COLO668 (cell line): ENCODE results near the gene GAREM2.

Source experiments
- DNase-seq: peaks from one replicate; lab custom pipeline; 2025; ENCODE audit not compliant: unreplicated experiment; lab: John Stamatoyannopoulos, UW

GAREM2 gene

DNA sequence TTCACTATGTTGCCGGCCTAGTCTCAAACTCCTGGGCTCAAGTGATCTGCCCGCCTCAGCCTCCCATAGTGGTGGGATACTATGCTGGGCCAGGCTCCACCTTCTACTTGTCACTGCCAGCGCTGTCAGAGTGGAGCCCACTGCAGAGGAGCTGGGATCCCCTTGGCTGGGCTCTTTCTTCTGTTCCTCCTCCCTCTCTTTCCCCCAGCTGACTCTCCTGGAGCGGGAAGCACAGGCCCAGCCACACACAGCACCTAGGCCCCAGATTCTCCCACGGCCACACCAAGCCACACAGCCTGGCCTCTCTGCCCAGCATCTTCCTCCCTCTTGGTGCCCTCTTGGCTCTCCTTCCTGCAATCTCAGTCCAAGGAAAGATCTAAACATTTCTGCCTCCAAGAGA, 3.7 kb upstream of the GAREM2 start:
- DNase-seq = no peak

DNA sequence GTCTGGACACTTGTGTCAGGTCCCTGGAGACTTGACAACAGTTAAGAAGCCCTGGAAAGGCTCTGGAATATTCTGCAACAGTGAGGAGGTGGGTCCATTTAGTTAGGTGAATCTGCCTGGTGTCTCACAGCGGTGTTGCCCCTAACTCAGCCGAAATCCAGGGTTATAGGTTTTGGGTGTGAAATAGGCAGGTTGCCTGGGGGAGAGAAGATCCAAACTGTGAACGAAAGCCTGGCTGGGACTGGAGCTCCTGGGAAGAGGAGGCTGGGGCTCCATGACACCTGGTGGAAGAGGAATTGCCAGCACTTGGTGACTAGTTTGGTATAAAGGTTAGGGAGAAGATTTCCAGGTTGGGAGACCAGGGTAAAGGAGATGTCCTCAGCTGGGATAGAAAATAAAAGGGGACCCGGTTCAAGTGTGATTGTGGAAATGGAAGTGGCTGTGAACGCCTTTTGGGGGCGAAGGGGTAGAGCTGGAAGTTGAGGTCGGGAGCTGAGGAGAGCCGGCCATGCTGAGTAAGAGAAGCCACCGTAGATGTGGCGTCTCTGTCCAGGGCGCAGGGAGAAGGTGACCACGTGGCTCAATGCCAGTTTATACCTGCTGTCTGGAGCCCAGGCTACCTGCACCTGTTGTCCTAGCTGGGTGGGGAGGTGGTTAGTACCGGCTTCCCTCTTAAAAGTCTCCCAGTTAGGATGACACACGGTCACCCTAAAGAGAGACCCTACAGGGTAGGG, 3.0 kb upstream of the GAREM2 start:
- DNase-seq = no peak

DNA sequence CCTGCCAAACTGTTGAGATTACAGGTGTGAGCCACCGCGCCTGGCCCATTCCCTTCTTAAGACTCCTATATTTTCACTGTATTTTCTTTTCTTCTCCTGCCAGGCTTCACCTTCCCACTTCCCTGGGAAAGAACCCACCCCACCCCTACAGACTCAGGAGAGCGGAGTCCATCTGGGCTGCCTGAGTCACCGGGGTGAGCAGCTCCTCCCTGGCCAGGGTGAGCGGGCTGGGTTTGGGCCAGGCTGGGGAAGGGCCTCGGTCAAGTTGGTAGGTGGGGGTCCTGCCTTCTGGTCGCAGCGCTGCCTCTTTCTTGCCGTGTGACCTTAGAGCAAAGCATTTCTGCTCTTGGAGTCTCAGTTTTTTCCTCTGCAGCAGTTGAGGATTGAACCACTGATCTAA, 2.1 kb upstream of the GAREM2 start:
- no peak for DNase-seq

DNA sequence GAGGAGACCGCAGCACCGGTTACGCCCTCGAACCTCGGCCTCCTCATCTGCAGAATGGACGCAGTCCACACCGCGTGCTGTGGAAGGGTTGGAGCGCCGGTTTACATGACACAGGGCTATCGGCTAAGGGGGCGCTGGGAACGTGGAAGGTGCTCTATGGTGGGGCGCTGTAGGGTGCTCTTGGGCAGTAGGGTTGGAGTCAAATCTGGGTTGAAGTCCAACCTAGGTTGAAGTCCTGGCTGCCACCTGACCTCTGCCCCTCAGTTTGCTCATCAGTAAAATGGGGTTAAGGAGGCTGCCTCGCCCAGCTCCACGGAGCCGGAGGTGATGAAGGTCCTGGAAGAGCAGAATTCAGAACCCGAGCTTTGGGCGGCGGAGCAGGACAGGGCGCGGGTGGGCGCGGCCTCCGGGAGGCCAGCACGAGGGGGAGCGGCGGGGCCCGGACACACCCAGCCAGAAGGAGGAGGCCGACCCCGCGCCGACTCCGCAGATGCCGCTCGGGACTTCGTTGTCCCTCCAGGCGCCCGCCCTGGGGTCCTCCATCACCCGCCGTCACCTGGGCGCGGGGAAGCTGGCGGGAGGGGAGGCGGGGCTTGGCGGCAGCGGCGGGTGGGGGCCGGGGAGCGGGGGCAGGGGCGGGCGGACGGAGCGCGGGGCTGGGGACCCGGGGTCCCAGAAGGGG, 558 bp upstream of the GAREM2 start:
- no peak for DNase-seq

DNA sequence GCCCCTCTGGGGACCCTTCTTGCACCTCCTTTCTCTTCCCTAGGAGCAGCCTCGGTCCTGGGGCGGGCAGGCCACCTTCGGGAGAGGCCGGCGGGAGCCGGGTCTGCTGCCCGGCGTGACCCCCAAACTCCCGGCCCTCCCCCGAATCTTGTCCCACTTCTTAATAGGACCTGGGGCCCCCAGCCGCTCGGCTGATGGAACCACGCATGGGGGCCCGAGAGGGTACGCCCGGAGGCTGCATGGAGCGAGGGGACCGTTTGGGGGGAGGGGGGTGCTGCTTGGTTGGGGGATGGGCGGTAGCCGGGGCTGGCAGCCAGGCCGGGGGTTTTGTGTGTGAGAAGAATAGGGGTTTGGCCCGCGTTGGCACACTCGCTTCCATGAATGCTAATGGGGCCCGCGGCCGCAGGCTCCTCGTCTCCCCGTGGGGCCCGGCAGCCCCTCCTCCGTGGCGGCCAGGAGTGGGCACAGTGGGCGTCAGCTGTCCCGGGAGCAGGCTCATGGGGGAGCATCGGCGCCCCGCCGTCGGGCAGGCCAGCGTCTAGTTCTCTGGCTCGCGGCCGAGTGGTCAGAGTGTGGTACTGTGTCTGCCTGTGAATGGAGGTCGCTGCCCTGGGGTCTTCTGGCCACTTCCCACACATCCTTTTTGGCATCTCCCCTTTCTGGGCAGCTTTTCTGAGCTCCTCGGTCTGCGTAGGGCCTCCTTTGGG, 1.0 kb downstream of the GAREM2 start:
- DNase-seq = no peak

DNA sequence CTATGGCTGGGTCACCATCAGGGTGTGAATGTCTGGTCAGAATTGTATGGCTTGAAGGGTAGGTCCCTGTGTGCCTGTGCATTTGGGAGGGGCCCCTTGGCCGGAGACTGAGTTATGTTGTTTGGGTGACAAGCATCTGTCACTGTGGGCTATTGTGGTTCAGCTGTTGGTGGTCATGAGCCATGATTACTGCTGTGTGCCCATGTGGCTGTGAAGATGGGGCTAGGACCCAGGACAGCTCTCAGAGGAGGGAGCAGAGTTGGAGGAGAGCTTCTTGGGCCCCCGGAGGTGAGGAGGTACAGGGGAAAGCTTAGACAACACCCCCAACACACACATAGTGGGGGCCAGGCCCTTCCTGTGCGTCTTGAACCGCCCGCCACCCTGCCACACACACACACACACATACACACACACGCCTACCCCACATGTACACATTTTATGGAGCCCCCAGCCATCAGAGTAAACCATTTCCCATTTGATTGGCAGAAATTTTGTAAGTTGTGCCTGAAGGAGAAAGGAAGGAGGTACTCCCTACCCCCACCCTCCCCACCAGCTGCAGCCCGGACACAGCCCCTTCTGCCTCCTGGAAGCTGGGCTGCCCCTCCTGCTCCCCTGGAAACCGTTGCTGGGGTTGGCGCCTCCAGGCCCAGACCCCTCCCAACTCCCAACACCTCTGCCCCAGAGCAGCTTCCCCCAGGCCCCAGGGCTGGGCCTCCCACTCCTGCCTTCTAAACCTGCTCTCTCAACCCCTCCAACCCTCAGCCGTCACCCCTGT, 2.0 kb downstream of the GAREM2 start:
- no peak for DNase-seq

DNA sequence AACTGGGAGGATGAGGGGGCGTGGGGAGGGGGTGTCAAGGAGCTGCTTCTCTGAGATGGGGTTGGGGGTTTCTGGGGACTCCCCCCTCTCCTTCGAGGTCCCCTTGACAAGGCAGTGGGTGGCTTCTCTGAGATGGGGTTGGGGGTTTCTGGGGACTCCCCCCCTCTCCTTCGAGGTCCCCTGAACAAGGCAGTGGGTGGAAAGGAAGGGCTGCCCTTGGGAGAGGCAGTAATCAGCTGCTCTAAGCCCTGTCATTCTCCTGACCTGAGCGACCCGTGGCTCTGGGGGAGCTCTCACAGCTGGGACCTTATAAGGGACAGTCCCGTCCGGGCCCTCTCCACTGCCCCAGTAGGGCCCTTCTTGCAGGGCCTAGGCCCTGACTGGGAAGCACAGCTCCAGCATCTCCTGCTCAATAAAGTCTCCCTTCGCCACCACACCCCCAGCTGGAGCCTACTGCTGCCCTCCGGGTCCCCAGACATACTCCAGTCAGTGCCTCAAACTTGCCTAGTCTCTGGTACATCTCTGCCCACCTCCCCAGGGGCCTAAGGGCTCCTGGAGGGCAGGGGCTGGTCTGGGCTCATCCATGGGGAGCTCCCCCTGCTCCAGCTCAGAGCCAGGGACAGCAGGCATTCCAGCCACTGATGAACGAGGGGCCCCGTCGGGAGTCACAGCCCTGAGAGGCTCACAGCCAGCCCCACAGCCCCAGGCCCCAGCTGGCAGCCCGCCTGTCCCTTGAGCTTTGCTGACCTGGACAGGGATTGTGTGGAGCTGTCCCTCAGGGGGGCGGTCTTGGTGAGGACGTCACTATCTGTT, 2.8 kb downstream of the GAREM2 start:
- no peak for DNase-seq

DNA sequence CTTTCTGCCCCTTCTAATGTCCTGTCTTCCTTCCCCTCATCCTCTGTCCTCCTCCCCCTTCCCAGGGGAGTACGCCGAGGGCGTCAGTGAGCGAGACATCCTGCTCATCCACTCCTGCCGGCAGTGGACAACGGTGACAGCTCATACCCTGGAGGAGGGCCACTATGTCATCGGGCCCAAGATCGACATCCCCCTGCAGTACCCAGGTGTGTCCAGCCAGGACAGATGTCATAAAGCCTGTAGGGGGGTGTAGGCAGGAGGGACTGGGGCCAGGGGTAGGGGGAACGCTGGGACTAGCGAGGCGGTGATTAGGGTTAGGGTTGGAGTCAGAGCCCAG, 3.4 kb downstream of the GAREM2 start:
- no peak for DNase-seq

DNA sequence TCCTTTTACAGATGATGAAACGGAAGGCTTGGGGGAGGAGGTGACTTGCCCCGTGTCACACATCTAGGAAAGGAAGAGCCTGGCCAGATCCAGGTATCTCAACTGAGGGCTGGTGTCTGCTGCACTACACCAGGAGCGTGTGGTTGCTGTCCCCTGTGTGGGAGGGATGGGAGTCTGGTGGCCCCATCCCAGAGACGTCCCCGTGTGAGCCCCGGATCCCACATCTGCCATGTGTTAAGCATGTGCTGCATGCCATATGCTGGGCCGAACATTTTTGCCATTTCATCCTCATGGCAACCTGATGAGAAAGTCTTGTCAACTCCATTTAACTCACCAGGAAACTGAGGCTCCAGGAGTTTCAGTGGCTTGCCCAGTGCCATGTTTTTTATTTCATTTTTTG, 4.2 kb downstream of the GAREM2 start:
- DNase-seq = no peak

DNA sequence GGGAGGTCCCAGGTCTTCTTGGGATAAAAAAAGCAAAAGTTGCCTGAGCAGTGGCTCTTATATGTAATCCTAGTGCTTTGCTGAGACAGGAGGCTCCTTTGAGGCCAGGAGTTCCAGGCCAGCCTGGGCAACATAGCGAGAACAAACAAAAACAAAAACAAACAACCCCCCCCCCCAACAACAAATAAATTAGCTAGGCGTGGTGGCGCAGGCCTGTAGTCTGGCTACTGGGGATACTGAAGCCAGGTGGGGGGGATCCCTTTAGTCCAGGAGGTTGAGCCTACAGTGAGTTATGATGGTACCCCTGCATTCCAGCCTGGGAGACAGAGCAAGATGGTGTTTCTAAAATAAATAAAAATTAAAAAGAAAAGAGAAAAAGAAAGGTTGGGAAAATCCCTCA, 5.4 kb downstream of the GAREM2 start:
- DNase-seq = no peak

DNA sequence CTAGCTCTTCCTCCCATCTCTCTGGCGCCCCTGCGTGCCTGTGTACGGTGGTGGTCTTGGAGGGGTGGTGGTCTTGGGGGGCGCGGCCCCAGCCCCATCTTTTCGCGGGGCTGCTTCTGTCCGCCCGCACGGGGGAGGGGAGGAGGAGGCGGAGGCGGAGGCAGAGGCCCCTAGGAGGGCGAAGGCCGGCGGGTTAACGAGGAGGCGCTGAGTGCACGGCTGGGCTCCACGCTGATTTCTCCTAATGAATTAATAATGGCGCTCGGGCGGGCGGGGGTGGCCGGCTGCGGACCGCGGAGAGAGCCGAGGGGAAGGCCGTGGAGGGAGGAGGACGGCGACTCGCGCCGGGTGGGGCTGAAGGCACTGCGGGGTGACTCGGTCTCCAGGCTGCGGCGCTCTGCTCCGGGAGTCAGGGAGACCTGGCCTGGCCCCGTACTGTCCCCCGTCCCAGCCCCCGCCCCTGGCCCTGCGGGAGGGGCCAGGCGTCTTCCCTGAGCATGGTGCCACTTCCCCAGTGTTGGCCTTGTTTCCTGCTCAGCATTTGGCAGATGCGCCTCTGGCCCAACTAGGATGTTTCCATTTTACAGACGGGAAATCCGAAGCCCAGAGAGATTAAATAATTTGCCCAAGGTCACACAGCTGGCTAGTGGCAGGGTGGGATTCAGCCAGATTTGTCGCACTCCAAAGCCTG, 6.0 kb downstream of the GAREM2 start:
- peak; percentile 45 for DNase-seq

DNA sequence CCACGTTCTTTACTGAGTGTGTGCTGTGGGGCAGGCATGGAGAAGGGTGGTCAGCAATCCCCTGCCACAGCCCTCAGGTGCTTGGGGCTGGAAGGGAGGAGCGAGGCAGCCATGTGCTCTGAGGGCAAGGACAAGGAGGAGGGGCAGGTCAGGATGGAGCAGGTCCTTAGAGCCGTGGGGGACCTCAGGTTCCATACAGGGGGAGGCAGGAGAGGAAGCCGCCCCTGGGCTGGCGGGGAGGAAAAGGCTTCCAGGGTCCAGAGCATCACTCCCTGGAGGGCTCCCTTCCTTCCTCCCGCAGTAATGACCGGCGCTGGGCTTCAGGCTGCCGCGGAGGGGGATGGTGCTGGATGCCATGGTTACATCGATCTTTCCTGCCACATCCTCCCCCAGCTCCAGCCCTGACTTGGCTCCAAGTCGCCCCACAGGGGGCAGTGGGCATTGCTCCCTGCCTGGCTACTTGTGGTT, 6.6 kb downstream of the GAREM2 start:
- DNase-seq = peak; percentile 15

DNA sequence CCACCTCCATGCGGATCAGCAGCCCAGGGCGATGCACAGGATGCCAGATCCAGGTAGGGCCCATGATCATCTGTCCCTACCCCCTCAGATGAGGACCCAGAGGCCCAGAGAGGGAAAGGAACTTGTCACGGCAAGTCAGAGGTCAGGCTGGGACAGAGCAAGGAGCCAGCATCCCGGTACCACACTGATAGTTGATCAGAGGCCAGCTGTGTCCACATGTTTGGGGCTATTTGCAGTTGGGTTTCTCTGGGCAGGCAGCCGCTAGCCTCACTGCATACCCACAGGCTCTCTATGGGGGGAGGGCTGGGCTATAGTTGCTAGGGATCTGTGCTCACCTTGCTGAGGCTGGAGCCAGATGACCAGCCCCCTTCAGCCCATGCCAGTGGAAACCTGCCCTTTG, 9.6 kb downstream of the GAREM2 start:
- no peak for DNase-seq

DNA sequence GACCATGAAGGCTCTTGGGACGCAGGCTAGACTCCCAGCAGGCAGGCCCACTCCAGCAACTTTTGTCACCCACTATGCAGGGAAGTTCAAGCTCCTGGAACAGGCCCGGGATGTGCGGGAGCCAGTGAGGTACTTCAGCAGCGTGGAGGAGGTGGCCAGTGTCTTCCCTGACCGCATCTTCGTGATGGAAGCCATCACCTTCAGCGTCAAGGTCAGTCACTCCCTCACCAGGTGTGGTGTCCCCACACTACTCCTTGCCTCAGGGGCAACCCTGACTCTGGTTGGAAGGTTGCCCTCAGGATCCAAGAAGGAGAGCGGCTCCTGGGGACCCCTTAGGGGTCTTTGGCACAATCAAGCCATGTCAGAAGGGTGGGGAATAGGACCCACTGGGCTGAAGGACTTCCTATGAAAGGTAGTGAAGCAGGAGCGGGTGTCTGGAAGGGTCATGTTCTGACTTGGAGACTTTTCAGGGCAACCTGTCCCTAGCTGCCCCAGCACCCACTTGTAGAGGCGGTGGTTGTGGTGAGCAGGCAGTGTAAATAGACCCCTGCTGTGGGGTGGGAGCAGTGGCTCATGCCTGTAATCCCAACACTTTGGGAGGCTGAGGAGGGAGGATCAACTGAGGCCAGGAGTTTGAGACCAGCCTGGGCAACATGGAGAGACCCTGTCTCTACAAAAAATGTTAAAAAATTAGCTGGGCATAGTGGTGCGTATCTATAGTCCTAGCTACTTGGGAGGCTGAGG, 10.2 kb downstream of the GAREM2 start:
- no peak for DNase-seq

DNA sequence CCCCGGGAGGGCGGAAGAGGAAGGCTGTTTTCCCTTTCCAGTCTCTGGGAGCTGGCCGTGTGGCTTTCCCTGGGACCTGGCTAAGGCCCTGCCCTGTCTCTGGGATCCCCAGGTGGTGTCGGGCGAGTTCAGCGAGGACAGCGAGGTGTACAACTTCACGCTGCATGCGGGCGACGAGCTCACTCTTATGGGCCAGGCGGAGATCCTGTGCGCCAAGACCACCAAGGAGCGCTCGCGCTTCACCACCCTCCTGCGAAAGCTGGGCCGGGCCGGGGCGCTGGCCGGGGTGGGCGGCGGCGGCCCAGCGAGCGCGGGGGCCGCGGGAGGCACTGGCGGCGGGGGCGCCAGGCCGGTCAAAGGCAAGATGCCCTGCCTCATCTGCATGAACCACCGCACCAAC, 11.2 kb downstream of the GAREM2 start:
- no peak for DNase-seq

DNA sequence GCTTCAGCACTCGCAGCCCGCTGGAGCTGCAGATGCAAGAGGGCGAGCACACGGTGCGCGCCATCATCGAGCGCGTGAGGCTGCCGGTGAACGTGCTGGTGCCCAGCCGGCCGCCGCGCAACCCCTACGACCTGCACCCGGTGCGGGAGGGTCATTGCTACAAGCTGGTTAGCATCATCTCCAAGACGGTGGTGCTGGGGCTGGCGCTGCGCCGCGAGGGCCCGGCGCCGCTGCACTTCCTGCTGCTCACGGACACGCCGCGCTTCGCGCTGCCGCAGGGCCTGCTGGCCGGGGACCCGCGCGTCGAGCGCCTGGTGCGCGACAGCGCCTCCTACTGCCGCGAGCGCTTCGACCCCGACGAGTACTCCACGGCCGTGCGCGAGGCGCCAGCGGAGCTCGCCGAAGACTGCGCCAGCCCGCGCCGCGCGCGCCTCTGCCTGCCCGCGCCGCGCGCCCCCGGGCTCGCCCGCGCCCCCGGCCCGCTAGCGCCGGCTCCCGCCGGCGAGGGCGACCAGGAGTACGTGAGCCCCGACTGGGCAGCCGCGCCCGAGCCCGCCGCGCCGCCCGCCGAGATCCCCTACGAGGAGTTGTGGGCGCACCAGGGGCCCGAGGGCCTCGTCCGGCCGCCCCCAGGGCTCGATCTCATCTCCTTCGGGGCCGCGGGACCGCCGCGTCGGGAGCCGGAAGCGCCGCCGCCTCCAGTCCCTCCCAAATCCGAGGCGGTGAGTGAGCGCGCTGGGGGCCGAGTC, 11.8 kb downstream of the GAREM2 start:
- DNase-seq = peak; percentile 87

DNA sequence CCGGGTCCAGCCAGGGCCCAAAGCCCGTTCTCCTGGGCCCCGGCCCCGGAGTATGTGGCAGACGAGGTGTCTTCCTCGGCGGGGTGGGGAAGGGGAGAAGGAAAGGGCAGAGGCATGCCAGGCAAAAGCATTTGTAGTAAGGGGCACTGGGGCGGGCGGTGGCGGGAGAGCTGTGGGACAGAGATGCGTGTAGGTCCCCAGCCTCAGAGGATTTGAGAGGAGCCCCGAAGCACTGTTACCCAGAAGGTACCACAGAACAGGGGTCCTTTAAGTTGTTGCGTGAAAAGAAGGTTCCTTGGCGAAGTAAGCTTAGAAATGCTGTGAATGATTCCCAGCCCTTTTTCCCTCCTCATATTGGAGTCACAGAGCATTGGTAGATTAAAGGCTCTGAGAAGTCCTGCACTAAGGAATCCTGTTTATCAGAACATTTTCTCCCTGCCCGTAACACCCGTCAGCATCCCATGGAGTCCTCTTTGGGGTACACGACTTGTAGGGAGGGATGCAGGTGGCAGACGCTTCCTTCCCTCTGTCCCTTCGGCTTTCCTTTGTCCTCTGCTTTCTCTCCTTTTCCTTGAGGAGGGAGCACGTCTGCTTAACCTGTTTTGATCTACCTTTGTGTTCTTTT, 12.5 kb downstream of the GAREM2 start:
- DNase-seq = no peak
